Astrocyte (in vitro differentiated cells and primary cell): ENCODE data around the gene PHF8. TPM values are rescaled to one million over a fixed set of nuclear protein-coding genes. Genes with fewer than 3 reads are reported as not detected.

Experiments used
- DNase-seq: peaks from one replicate; pipeline ENCODE4 v3.0.0-alpha.2; 2010; ENCODE audit warnings: low read depth
- FAIRE-seq: peaks from 2 replicates; lab custom pipeline; 2011; peaks lifted over from hg19 to GRCh38; lab: Jason Lieb, UNC
- H2AFZ ChIP-seq: 2 replicates; pipeline ENCODE4 v1.6.0; 2012; ENCODE audit warnings: low read depth, low read length, inconsistent platforms
- H3K27ac ChIP-seq: 2 replicates; pipeline ENCODE4 v1.5.1; 2011; ENCODE audit warnings: low read depth, low read length, inconsistent platforms
- H3K27me3 ChIP-seq: 2 replicates; pipeline ENCODE4 v1.6.0; 2011; ENCODE audit warnings: low read length, inconsistent platforms; ENCODE audit not compliant: insufficient read depth
- H3K36me3 ChIP-seq: 2 replicates; pipeline ENCODE4 v1.5.1; 2011; ENCODE audit warnings: low read length, inconsistent platforms; ENCODE audit not compliant: insufficient read depth
- H3K4me1 ChIP-seq: 2 replicates; pipeline ENCODE4 v1.5.1; 2011; ENCODE audit warnings: low read length, inconsistent platforms; ENCODE audit not compliant: insufficient read depth
- H3K4me2 ChIP-seq: 2 replicates; pipeline ENCODE4 v1.6.0; 2012; ENCODE audit warnings: low read length, inconsistent platforms
- H3K4me3 ChIP-seq: 2 replicates; pipeline ENCODE4 v1.5.1; 2011; ENCODE audit warnings: low read depth, mild to moderate bottlenecking, low read length, inconsistent platforms; ENCODE audit not compliant: insufficient read depth
- H3K79me2 ChIP-seq: 2 replicates; pipeline ENCODE4 v1.6.0; 2012; ENCODE audit warnings: mild to moderate bottlenecking, low read length, inconsistent platforms; ENCODE audit not compliant: insufficient read depth
- H3K9ac ChIP-seq: 2 replicates; pipeline ENCODE4 v1.6.0; 2012; ENCODE audit warnings: mild to moderate bottlenecking, low read length, inconsistent platforms
- H3K9me3 ChIP-seq: 2 replicates; pipeline ENCODE4 v1.5.1; 2012; ENCODE audit warnings: low read depth, mild to moderate bottlenecking, low read length, inconsistent platforms; ENCODE audit not compliant: insufficient read depth
- H4K20me1 ChIP-seq: 2 replicates; pipeline ENCODE4 v1.6.0; 2012; ENCODE audit warnings: low read length, inconsistent platforms; ENCODE audit not compliant: insufficient read depth
- H3K27ac Mint-ChIP-seq: one replicate; pipeline ENCODE4 v1.8.0; 2021; ENCODE audit warnings: mild to moderate bottlenecking, mixed read lengths; ENCODE audit not compliant: unreplicated experiment
- H3K27me3 Mint-ChIP-seq: one replicate; pipeline ENCODE4 v1.8.0; 2021; ENCODE audit warnings: low read depth, mixed read lengths; ENCODE audit not compliant: unreplicated experiment
- H3K36me3 Mint-ChIP-seq: one replicate; pipeline ENCODE4 v1.8.0; 2021; ENCODE audit warnings: low read depth, mixed read lengths; ENCODE audit not compliant: unreplicated experiment
- H3K4me1 Mint-ChIP-seq: one replicate; pipeline ENCODE4 v1.8.0; 2021; ENCODE audit warnings: low read depth, mixed read lengths; ENCODE audit not compliant: unreplicated experiment
- H3K4me3 Mint-ChIP-seq: one replicate; pipeline ENCODE4 v1.8.0; 2021; ENCODE audit warnings: mild to moderate bottlenecking, moderate library complexity, mixed read lengths; ENCODE audit not compliant: unreplicated experiment
- H3K9me3 Mint-ChIP-seq: one replicate; pipeline ENCODE4 v1.8.0; 2021; ENCODE audit warnings: mild to moderate bottlenecking, mixed read lengths; ENCODE audit not compliant: unreplicated experiment
- EZH2 ChIP-seq: IDR thresholded peaks from 2 replicates; pipeline ENCODE4 v1.6.1; 2012; ENCODE audit warnings: mild to moderate bottlenecking, low read length, inconsistent platforms; ENCODE audit not compliant: insufficient read depth
- total RNA-seq: library from RNA; stranded (reverse); gene quantifications from 2 replicates; pipeline ENCODE4 v1.2.1, GENCODE V29; 2021
- TF ChIP-seq, protein P1 (sequence below): IDR thresholded peaks from 2 replicates; pipeline ENCODE4 v1.5.1; 2011; ENCODE audit warnings: low read depth, mild to moderate bottlenecking, inconsistent platforms, low read length, moderate library complexity; ENCODE audit not compliant: insufficient read depth

The PHF8 gene
- total RNA-seq, 1 donor from 2014 or later, result 19.8 TPM

DNA sequence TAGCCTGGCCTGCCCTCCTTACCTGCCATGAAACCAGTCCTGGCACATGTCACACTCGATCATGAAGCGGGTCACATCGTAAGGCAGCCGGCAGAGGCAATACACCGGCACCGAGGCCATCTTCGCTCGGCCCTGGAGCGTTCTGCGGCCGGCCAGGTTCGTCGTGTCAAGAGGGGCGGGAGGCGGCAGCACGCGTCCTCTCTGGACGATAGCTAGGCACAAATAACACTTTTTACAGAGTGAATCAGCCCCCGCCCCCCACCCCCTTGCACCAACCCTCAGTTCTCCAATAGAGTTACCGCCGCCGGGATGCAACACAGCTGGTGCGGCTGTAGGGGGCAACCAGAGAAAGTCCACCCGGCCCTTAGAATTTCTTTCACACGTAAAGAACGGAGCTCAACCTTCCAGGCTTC is 1.7 kb downstream of the PHF8 start:
- Mint-ChIP-seq H3K4me3 (peak overlapping the region; percentile 97), H3K36me3 (peaks cover 3% of the 10 kb centered on the region), H3K27me3 (no peaks in the 10 kb centered on the region), H3K27ac (peak overlapping the region; percentile 90), H3K4me1 (no peaks in the 10 kb centered on the region), H3K9me3 (no peaks in the 10 kb centered on the region)
- H3K4me1 ChIP-seq, result peaks cover 4% of the 10 kb centered on the region
- H3K9me3 ChIP-seq, result no peaks in the 10 kb centered on the region
- H4K20me1 ChIP-seq, result no peaks in the 10 kb centered on the region
- TF ChIP-seq, protein P1, sequence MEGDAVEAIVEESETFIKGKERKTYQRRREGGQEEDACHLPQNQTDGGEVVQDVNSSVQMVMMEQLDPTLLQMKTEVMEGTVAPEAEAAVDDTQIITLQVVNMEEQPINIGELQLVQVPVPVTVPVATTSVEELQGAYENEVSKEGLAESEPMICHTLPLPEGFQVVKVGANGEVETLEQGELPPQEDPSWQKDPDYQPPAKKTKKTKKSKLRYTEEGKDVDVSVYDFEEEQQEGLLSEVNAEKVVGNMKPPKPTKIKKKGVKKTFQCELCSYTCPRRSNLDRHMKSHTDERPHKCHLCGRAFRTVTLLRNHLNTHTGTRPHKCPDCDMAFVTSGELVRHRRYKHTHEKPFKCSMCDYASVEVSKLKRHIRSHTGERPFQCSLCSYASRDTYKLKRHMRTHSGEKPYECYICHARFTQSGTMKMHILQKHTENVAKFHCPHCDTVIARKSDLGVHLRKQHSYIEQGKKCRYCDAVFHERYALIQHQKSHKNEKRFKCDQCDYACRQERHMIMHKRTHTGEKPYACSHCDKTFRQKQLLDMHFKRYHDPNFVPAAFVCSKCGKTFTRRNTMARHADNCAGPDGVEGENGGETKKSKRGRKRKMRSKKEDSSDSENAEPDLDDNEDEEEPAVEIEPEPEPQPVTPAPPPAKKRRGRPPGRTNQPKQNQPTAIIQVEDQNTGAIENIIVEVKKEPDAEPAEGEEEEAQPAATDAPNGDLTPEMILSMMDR, result no peak
- no peak for TF ChIP-seq EZH2
- FAIRE-seq (no peak), DNase-seq (peak; percentile 48)
- peak overlapping the region; percentile 60 for H3K4me3 ChIP-seq
- H3K36me3 ChIP-seq, result peaks cover 3% of the 10 kb centered on the region
- no peak overlapping the region for H3K27ac ChIP-seq
- peak overlapping the region; percentile 97 for H3K4me2 ChIP-seq
- peaks cover 13% of the 10 kb centered on the region for H3K79me2 ChIP-seq
- H2AFZ ChIP-seq, result no peak overlapping the region
- H3K9ac ChIP-seq, result peak overlapping the region; percentile 98
- H3K27me3 ChIP-seq, result no peaks in the 10 kb centered on the region

DNA sequence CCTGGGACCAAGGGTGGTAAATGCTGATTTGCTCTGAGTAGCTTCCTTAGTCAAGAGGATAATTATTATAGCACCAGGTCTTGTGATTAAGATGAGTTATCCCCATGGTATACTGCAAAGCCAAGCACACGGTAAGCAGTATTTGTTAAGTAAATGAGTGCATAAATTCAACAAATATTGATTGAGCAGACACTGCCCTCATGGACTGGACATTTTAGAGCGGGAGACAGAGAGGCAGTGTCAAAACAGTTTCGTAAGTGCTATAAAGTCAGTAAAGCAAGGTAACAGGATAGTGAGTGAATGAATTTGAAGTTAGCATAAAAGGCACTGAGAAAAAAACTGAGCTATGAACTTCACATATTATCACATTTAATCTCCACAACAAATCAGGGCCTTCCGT is 13.9 kb downstream of the PHF8 start:
- Histone ChIP-seq H3K9ac (no peak overlapping the region), H3K36me3 (peaks cover 4% of the 10 kb centered on the region), H3K27me3 (no peaks in the 10 kb centered on the region), H3K4me1 (no peaks in the 10 kb centered on the region), H3K9me3 (no peaks in the 10 kb centered on the region), H3K4me3 (no peak overlapping the region), H4K20me1 (no peaks in the 10 kb centered on the region), H3K27ac (no peak overlapping the region), H3K4me2 (no peak overlapping the region), H3K79me2 (no peaks in the 10 kb centered on the region), H2AFZ (no peak overlapping the region)
- H3K27ac Mint-ChIP-seq, result no peak overlapping the region
- H3K4me3 Mint-ChIP-seq, result no peak overlapping the region
- H3K27me3 Mint-ChIP-seq, result no peaks in the 10 kb centered on the region
- peaks cover 9% of the 10 kb centered on the region for H3K36me3 Mint-ChIP-seq
- H3K4me1 Mint-ChIP-seq, result no peaks in the 10 kb centered on the region
- no peaks in the 10 kb centered on the region for H3K9me3 Mint-ChIP-seq
- TF ChIP-seq, protein P1, result no peak
- no peak for TF ChIP-seq EZH2
- FAIRE-seq (no peak), DNase-seq (no peak)

DNA sequence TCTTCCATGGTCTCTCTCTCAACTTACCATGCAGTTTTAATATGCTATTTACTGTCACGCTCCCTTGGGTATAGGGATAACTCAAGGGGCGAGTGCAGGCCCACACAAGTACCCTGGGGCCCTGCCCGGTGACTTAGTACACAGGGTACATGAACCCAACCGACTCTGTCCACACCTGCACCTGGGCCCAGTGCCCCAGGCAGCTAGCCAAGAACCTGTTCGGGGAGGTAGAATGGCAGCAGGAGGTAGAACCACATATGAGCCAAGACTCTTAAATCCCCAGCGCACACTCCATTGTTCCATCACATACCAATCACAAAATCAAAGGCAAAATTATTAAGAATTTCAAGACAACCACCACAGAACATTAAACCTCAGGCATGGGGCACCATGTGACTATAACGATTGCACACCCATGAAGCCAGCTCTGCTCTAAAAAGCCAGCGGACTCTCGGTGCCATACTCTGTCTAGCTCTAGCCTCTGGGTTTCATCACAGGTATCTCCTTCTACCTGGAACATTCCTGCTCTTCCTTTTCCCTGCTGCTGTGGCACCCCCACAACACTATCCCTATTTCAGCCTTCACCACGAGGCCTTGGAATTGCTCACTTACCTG is 14.6 kb downstream of the PHF8 start:
- no peaks in the 10 kb centered on the region for H3K4me1 Mint-ChIP-seq

More for the DNA sequence above, 14.6 kb downstream of the PHF8 start:
- Histone ChIP-seq H3K79me2 (no peaks in the 10 kb centered on the region), H3K4me3 (no peak overlapping the region), H3K4me2 (no peak overlapping the region), H3K36me3 (peaks cover 4% of the 10 kb centered on the region), H3K27ac (no peak overlapping the region), H3K9me3 (no peaks in the 10 kb centered on the region), H4K20me1 (no peaks in the 10 kb centered on the region), H2AFZ (no peak overlapping the region), H3K4me1 (no peaks in the 10 kb centered on the region), H3K9ac (no peak overlapping the region), H3K27me3 (no peaks in the 10 kb centered on the region)
- TF ChIP-seq, protein P1, result no peak
- TF ChIP-seq EZH2, result no peak
- Mint-ChIP-seq H3K9me3 (no peaks in the 10 kb centered on the region), H3K27ac (no peak overlapping the region), H3K27me3 (no peaks in the 10 kb centered on the region), H3K4me3 (no peak overlapping the region), H3K36me3 (peaks cover 9% of the 10 kb centered on the region)
- DNase-seq (no peak), FAIRE-seq (no peak)
